HG02840 (cell line): Measurements from ENCODE around the gene INVS.
A peak's percentile ranks its signal among the peaks of the same experiment; 100 is the strongest.
"Not testable (repeated sequence)": the region's sequence is repeated elsewhere in the genome, so short reads cannot be mapped to it uniquely, and the experiment has no call there.

ENCODE experiments used
- ATAC-seq: cut with Tn5 transposase; IDR thresholded peaks from one replicate; pipeline ENCODE4 v1.9.1; 2021; ENCODE audit warnings: mild to moderate bottlenecking, moderate library complexity, moderate number of reproducible peaks; ENCODE audit not compliant: unreplicated experiment, low FRiP score

Gene INVS

DNA sequence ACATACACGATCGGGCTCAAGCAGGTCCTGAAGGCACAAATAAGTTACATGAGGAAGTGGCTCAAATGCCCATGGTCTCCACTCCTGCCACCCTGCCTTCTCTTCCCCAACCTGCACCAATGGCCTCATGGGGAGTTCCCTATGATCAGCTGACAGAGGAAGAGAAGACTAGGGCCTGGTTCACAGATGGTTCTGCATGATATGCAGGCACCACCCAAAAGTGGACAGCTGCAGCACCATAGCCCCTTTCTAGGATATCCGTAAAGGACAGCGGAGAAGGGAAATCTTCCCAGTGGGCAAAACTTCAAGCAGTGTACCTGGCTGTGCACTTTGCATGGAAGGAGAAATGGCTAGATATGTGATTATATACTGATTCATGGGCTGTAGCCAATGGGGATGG lies 22.8 kb upstream of the INVS start:
- not testable (repeated sequence) for ATAC-seq

DNA sequence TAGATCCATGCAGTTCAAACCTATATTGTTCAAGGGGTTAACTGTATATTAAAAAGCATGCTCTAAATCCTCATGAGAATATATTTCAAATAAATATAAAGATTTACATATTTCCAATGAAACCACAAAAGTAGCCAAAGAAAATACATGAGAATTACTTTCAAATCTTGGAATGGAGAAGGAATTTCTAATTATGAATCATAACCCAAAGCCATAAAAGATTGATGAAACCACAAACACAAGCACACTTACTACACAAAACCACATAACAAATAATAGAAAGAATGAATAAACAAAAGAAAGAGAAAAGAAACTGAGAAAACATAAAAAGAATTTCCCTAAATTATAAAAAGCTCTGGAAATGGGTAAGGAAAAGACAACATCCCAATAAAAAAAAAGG lies 16.3 kb upstream of the INVS start:
- no peak for ATAC-seq

DNA sequence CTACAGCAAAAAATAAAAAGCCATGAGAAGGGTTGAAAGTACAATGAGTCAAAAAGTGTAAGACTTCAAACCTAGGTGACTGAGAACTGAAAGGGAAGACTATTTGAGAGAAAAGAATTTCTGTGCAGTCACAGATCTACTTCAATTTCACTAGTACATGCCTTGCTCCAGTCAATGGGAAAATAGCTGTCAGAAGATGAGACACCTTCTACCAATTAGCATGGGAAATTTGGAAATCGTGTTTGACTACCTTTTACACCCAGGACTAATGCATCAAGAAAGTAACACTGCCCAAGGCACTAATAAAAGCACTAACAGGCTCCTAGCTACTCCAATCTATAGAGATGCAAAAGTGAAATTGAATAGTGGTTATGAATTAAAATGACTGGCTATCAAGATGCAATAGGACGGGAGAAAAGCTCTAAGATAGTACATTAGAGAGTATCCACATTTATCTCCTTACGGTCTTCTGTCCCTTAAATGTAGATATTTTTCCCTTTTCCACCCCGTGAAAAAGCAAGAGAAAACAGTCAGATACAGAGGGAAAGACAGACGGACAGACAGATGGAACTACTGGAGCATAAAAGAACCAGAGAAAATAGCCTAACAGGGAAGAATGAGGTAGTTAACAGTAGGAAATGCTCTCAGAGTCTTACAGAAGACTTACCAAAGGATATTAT lies 15.5 kb upstream of the INVS start:
- peak; percentile 41 for ATAC-seq

DNA sequence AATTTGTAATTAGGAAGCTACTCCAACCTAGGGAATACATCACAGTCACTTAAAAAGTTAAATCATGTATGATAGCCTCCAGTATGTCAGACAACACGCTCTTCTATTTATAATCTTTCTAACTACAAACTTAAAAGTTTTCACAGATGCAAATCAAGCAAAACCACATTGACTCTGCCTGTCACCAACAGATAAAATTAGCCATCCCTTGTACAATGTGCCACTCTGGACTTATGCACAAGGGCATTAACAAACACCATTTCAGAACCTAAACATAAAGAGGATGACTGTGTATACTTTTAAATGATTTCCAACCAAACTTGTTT lies 15.0 kb upstream of the INVS start:
- ATAC-seq, result peak; percentile 49

DNA sequence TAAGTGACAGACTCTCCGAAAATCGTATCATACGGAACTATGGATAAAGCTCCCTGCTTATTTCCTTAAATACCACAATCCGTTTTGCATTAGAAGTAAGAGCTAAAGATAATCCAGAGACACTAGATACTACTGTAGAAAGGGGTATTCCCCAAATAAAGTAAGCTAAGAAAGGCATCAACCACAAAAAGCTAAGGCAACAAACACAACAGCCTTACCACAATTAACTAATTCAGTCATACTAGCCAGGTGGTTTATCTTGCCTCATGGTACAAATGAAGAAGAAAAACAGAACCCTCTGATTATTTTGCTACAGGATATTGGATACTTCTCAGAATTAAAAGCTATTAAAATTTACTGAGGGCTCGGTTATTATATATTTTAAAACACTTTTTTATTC lies 14.3 kb upstream of the INVS start:
- ATAC-seq, result peak; percentile 80

DNA sequence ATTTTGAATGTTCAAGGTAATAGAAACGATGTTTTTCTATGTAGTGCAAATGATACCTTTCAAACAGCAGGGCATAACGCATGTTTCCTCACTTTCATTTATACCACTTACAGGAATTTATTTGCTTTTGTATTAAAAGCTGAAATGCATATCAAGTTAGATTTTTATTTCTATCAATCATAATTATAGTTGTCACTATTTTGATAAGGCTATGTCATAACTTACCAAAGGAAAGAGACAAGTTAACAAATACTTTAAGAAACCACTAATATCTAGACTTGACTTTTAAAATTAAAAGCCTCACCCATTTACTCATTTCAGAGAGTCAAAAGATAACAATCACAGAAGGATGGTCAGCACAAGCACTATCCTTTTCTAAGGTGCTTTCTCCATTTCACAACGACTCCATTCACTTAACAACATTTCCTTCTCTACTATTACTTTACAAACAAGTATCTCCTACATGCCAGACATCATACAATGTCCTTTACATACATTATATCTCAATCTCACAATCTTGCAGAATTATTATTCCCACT lies 12.9 kb upstream of the INVS start:
- ATAC-seq, result no peak

DNA sequence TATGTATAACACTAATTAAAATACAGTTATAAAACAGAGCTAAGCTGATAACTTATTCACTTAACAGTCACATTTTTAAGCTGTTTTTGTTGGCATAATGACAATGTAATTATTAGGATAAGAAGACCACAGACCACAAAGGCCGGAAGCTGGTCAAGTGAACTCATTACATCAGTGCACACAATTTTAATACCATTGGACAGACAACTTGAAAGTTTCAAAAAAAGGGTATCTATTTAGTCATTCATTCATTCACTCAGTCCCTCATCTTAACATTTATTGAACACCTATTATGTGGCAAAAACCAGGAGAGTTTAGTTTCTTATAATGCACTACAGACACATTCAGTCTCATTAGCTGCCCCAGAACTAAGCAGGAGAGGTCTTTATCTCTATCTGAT lies 11.8 kb upstream of the INVS start:
- no peak for ATAC-seq

DNA sequence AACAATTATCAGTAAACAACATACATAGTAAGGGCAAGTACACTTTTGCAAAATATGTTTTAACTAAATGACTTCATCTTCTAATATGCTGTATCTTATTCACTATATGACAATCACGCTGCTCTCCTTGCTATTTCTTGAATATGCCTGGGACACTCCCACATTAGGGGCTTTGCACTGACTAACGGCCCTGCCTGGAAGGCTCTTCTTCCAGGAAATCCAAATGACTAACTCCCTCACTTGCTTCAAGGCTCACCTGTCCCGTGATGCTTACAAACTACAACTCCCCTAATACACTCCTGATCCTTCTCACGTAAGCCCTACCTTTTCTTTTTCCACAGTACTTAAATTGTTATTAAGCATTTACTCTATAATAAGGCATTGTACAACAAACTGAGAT lies 10.8 kb upstream of the INVS start:
- no peak for ATAC-seq

DNA sequence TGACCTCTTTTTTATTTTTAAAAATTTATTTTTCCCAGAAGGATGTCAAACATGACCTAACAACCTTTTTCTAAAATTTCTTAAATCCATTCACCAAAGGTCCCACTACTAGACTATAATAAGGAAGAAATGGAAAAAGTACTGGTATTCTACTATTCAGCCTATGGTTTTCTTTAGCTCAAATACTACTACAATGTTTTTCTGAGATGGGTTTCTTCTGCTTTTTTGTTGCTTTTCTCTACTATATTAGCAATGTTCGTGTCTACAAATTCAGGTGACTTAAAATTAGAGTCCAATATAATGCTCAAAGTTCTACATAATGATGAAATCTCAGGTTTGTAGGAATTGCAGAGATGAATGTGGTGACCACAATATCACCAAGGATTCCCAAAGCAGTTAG lies 8.2 kb upstream of the INVS start:
- no peak for ATAC-seq

DNA sequence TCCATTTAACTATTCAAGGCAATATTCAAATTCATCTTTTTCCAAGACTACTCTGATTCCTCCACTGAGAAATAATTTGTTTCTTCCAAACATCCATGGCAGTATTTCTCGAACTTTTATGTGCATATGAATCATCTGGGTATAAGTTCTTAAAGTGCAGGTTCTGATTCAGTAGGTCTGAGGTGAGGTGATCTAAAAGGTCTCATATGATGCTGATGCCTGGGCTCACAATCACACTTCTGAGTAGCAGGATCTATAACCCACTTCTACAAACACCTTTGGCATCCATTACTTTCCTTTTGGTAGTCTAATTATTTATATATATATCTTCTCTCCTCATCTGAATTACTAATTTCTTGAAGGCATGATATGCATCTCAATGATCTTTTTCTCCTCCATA lies 7.4 kb upstream of the INVS start:
- no peak for ATAC-seq

DNA sequence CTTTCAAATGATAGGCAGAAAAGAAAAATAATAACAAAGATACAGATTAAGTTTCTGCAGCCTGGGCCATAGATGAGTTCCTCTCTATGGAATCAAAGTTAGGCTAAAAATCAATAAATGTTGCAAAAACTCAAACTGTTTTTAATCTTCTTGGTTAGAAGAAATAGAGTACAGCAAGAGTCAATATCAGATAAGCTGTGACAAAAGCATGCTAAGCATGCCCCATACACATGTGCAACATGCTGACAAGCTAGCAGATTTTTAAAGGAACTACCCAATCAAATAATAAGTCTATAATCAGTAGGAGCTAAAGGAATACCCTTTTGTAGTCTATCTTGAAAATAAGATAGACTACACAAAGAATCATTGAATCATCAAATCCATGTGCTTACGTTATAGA lies 7.0 kb upstream of the INVS start:
- ATAC-seq, result no peak

DNA sequence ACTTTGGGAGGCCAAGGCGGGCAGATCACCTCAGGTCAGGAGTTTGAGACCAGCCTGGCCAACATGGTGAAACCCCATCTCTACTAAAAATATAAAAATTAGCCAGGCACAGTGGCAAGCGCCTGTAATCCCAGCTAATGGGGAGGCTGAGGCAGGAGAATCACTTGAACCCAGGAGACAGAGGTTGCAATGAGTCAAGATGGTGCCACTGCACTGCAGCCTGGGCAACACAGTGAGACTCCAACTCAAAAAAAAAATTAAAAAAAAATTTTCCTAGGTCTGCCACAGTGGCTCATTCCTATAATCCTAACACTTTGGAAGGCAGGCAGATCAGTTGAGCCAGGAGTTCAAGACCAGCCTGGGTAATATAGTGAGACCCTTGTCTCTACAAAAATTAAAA lies 4.6 kb upstream of the INVS start:
- ATAC-seq, result not testable (repeated sequence)

DNA sequence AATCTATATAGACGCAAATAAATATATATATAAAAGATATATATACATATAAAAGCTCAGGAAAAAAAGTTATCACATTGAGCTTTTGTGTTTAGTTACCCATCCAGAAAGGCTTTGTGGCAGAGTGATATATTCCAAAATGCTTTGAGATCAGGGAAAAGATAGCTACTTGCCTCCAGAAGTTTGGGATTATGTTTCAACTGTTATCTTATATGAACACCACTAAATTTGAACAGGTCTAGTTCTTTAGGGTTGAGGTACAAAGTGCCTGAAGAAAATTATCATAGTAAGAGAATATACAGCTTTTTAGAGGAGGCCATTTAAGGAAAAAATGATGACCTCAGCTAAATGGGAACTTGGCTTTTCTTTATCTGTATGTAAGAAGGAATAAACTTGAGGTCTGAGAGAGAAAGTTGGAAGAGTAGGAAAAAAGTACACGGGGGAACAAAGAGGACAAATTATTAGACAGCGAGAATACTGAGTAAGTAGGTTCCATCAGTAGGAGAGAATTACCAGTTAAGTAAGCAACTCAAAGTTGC lies 2.6 kb upstream of the INVS start:
- no peak for ATAC-seq

DNA sequence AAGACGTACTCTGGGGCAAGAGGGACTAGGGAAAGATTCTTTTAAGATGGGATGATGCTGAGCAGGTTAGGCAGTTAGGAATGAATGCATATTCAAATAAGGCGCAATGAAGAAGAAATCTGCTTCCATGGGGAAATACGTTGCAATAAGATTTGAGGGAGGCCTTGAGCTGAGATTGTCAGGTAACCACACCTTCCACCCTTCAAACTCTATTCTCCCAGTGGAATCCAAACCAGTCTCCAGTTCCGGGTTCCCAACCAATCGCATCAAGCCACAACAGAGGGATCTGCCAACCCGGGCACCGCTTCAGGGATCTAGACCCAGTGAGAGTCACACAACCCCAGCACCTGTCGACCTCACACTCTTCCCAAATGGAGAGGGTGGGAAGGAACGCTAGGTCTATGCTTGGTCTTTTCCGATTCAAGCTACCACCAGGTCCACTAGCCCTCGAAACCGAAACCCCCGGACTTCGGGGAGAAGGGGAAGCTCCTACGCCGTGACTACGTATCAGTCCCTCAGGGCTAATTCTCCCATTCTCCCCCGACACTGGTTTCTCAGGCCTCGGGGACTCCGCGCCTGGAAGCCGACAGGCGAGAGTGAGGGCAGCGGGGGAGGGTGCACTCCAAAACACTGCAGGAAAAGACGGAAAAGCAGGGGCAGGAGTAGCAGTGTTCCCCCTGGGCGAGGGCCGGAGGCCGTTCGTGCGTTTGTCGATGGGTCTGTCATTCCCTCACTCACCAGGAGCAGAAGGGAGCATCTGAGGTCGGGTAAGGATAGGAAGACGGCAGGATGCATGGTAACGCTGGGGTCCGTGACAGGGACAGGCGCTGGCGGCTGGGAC lies 777 bp upstream of the INVS start:
- ATAC-seq, result peak; percentile 16

DNA sequence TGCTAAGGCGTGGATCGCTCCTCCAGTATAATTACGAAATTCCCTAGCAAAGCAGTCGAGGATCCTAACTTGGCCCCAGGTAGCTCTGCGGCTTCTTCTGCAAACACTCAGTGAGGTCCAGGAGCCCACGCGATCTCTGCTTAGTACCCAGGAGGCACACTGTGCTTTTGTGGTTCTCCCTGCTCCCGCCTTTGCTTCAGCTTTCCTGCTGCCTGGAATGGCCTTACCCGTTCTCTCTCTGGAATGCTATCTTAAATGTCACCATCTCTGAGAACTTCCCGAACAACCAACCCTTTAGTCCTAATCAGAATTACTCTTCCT lies 639 bp downstream of the INVS start:
- no peak for ATAC-seq

DNA sequence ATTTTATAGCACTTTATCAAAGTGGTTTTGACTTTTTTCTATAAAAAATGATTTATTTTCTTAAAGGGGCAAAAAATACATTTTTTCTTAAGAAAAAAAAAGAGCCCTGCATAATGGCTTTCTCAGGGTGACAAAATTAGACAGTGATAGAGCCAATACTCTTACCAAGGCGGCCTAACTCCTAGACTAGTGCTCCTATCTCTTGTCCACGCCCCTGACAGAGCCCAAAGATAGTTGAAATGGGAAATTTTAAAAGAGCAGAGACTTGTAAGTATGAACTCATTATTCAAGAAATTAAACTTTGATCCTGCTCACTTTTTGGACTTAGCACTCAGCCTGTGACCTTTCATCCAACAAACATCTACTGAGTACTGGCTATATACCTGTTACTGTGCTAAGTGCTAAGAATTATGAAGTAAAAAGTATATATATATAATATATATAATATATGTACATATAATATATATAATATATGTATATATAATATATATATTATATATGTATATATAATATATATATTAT lies 1.2 kb downstream of the INVS start:
- ATAC-seq, result no peak

DNA sequence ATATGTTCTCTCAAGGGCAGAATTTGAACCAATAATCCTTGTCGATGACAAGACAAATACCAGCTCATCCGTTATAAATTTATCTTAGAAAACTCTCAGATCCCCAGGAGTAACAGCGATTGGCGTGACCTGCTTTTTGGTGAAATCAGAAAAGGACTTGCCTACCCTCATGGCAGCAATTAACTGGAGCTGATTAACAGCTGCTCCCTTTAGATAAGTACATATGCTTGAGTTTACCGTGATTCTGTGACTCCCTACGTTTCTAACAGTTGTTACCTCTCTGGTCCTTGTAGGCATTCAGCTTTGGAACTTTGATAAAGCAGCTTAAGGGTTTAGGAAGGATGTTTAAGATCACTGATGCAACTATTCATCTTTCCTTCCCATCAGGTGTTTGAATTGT lies 2.6 kb downstream of the INVS start:
- ATAC-seq, result no peak

DNA sequence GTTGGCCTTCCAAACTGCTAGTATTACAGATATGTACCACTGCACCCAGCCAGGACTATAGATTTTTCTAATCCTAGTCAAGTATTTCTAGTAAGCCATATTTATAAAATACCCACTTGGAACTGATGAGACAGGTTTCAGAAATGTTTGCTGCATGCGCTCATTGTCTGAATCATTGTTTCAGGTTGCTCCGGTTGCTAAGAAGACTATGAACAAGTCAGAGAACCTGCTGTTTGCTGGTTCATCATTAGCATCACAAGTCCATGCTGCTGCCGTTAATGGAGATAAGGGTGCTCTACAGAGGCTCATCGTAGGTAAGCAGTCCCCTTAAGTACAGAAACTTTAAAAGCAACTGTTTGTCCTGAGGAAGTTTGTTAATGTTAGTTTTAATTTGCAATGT lies 5.3 kb downstream of the INVS start:
- no peak for ATAC-seq

DNA sequence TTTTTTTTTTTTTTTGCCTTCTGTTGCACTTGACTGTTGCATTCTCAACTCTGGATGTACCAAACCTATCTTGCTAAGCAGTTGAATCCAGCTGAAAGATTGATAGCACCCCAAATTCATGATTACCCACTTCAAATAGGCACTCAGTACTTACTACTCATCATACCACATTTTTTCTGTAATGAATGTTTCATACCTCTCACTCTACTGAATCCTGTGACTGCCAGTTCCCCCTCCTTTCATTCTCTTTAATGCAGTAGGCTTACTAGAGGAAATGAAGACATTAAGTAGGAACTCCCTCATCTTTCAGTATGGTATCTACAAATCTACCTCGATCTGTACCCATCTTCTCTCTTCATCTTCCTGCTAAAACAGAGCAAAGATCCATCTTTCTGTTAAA lies 6.8 kb downstream of the INVS start:
- no peak for ATAC-seq

DNA sequence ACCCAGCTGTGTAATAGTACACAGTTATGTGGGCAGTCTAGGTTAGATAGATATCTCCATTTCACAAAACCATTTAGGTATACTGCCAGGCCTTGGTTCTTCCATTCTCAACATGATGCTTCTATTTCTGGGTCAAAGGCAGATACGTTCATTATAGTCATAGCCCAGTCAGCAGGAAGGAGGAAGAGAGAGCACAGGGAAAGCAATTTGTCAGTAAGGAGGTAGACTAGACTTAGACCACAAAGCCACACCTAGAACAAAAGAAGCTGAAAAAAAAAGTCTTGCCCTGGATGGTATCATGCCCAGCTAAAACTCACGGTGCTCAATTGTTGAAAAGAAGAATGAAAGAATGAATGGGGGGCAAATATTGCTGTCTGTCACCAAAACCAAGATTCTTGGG lies 7.6 kb downstream of the INVS start:
- no peak for ATAC-seq

DNA sequence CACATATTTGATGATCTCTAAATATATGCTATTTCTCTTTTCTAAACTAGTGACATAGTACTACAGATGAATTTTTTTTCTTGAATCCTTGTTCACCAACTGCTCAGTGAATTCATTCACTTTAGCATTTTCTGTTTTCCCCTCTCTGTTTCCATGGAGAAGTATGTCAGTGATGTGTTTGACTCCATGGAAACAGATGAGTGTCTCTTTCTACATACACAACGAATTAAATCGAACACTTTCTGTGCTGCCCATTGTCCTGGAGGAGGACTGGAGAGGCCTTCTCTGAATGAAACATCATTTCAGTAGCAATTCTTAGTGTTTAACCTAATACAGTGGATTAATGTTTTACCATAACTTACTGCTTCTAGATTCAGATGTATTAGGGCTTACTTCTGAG lies 9.5 kb downstream of the INVS start:
- ATAC-seq, result no peak

DNA sequence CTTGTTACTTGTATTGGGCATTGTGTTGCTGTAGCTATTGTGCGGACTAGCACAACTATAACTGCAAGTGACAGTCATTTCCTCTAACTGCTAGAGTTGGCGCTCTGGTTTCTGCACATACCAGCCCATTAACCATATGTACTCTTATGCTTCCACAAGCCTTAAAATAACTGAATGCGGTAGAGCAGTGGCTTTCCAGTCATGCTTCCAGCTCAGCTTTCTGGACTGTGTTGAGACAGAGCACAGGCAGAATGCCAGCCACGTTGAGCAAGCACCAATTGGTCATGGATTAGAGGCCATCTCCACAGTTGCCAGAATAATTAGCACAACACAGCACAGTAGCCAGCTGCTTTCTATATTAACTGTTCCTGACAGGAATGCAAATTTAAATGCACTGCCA lies 12.2 kb downstream of the INVS start:
- no peak for ATAC-seq
